Testis (tissue), 2 donors: Measurements from ENCODE around the gene SDK2.
"Not testable (repeated sequence)": the region's sequence is repeated elsewhere in the genome, so short reads cannot be mapped to it uniquely, and the experiment has no call there.

Source experiments
- CTCF ChIP-seq, 3 experiments: fragments of 450-650 bp in 2 of 3; fragments of 200-600 bp in 1 of 3; sonication (generic) in 1 of 3; IDR thresholded peaks; one replicate each; pipeline ENCODE4 v1.5.1; 2016 to 2019; ENCODE audit warnings: antibody characterized with exemption in 3 of 3, mild to moderate bottlenecking in 2 of 3, moderate library complexity in 1 of 3
- POLR2A ChIP-seq: fragments of 450-650 bp; IDR thresholded peaks from one replicate; pipeline ENCODE4 v1.6.1; 2017; ENCODE audit warnings: antibody characterized with exemption, mild to moderate bottlenecking, moderate library complexity

DNA sequence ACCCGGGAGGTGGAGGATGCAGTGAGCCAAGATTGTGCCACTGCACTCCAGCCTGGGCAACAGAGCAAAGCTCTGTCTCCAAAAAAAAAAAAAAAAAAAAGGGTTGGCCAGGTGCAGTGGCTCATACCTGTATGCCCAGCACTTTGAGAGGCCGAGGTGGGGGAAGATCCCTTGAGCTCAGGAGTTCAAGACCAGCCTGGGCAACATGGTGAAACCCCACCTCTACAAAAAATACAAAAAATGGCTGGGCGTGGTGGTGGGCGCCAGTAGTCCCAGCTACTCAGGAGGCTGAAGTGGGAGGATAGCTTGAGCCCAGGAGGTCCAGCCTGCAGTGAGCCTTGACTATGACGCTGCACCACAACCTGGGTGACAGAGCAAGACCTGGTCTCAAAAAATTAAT is 335.3 kb downstream of the SDK2 start:
- TF ChIP-seq CTCF (IDR thresholded peaks at IDR 0.05); POLR2A: not testable (repeated sequence)
